Activated CD8-positive, alpha-beta T cell treated with anti-CD3 and anti-CD28 coated beads for 36 hours (primary cell): ENCODE results near the gene LIPI. TPM values are rescaled to one million over a fixed set of nuclear protein-coding genes. Genes with fewer than 3 reads are reported as not detected.

Source experiments
- ATAC-seq: fragments of 200-7000 bp; cut with Tn5 transposase; one replicate; pipeline ENCODE4 v1.10.0; 2021; ENCODE audit warnings: mild to moderate bottlenecking, moderate library complexity
- CTCF ChIA-PET: fragments of 350-600 bp; sonication (Branson Sonifier 250); formaldehyde crosslinking; loops from one replicate; lab custom pipeline; 2021; ENCODE audit warnings: antibody characterized with exemption; lab: Charles Lee
- POLR2A ChIA-PET: fragments of 350-600 bp; sonication (Branson Sonifier 250); formaldehyde crosslinking; loops from one replicate; lab custom pipeline; 2021; ENCODE audit warnings: antibody characterized with exemption; lab: Charles Lee
- DNase-seq: peaks from one replicate; pipeline ENCODE4 v3.0.0-alpha.2; 2020
- H3K27ac Mint-ChIP-seq: one replicate; pipeline ENCODE4 v1.8.0; 2021; ENCODE audit warnings: mild to moderate bottlenecking, mixed read lengths
- H3K27me3 Mint-ChIP-seq: one replicate; pipeline ENCODE4 v1.8.0; 2021; ENCODE audit warnings: mixed read lengths
- H3K36me3 Mint-ChIP-seq: one replicate; pipeline ENCODE4 v1.8.0; 2021; ENCODE audit warnings: low read depth, mixed read lengths
- H3K4me1 Mint-ChIP-seq: one replicate; pipeline ENCODE4 v1.8.0; 2021; ENCODE audit warnings: low read depth, mixed read lengths
- H3K4me3 Mint-ChIP-seq: one replicate; pipeline ENCODE4 v1.8.0; 2021; ENCODE audit warnings: mild to moderate bottlenecking, moderate library complexity, mixed read lengths
- H3K9me3 Mint-ChIP-seq: one replicate; pipeline ENCODE4 v1.8.0; 2021; ENCODE audit warnings: mixed read lengths
- intact Hi-C: fragments of 100-400 bp; cut with micrococcal nuclease; formaldehyde crosslinking; loops from one replicate; pipeline ENCODE4 v1.10.0; 2022
- total RNA-seq, 2 experiments: library from RNA; stranded (reverse); gene quantifications; one replicate each; pipeline ENCODE4 v1.2.3, GENCODE V29; 2021
- TF ChIP-seq, protein P1 (sequence below): fragments of 200-600 bp; IDR thresholded peaks from one replicate; pipeline ENCODE4 v1.8.0; 2022; ENCODE audit warnings: antibody characterized with exemption, mild to moderate bottlenecking

The LIPI gene
- total RNA-seq, 2 experiments from 2014 or later: not detected

DNA sequence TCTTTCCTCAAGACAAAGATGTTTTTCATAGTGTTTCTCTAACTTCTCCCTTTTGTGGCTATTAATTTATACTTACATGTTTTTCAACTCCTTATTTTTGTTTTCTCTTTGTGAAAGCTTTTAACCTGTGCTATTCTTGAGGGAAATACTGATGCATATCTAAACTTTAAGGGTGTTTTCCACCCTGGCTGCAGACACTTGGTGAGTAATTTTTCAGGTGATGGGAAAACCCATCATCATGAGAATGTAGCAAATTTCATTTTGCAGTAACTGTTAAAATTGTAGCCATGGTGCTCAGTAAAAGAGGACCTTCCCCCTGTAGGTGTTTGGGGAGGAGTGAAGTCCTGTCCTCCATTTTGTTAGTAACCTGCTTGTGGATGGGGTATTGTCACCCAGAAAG lies 124.2 kb downstream of the LIPI start:
- POLR2A ChIA-PET: no interaction called here
- Mint-ChIP-seq H3K4me3 (no peak overlapping the region), H3K27ac (peak overlapping the region; percentile 75)

DNA sequence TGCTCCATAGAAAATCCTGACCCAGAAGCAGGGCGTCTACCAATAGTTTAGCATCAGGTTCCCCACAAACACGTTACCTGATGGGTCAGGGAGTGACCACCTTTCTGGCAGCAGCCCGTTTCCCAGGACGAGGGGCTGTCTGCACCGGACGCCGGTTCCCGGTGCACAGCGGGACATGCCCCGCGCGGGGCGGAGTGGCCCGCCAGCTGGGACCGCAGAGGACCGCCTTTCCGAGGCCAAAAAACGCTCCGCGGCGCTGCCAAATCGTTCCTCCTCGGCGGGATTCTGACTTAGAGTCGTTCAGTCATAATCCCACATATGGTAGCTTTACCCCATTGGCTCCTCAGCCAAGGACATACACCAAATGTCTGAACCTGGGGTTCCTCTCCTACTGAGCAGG lies 126.1 kb downstream of the LIPI start:
- CTCF ChIA-PET: no interaction called here
- no peak overlapping the region for H3K27ac Mint-ChIP-seq
- POLR2A ChIA-PET: no interaction called here
- H3K4me3 Mint-ChIP-seq: no peak overlapping the region
- H3K4me1 Mint-ChIP-seq: peaks cover 12% of the 10 kb centered on the region
- TF ChIP-seq, protein P1, sequence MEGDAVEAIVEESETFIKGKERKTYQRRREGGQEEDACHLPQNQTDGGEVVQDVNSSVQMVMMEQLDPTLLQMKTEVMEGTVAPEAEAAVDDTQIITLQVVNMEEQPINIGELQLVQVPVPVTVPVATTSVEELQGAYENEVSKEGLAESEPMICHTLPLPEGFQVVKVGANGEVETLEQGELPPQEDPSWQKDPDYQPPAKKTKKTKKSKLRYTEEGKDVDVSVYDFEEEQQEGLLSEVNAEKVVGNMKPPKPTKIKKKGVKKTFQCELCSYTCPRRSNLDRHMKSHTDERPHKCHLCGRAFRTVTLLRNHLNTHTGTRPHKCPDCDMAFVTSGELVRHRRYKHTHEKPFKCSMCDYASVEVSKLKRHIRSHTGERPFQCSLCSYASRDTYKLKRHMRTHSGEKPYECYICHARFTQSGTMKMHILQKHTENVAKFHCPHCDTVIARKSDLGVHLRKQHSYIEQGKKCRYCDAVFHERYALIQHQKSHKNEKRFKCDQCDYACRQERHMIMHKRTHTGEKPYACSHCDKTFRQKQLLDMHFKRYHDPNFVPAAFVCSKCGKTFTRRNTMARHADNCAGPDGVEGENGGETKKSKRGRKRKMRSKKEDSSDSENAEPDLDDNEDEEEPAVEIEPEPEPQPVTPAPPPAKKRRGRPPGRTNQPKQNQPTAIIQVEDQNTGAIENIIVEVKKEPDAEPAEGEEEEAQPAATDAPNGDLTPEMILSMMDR: no peak
- no peak for ATAC-seq
- H3K27me3 Mint-ChIP-seq: no peaks in the 10 kb centered on the region
- intact Hi-C loops: no loop called here
- H3K9me3 Mint-ChIP-seq: peaks cover 3% of the 10 kb centered on the region
- peaks cover 4% of the 10 kb centered on the region for H3K36me3 Mint-ChIP-seq
- DNase-seq: no peak

More for the DNA sequence above, 124.2 kb downstream of the LIPI start:
- DNase-seq (no peak), ATAC-seq (peak; percentile 72)
- H3K4me1 Mint-ChIP-seq: peaks cover 18% of the 10 kb centered on the region
- CTCF ChIA-PET: no interaction called here
- TF ChIP-seq, protein P1: no peak
- intact Hi-C loops: no loop called here
- H3K27me3 Mint-ChIP-seq: no peaks in the 10 kb centered on the region
- peaks cover 9% of the 10 kb centered on the region for H3K36me3 Mint-ChIP-seq
- peaks cover 3% of the 10 kb centered on the region for H3K9me3 Mint-ChIP-seq

DNA sequence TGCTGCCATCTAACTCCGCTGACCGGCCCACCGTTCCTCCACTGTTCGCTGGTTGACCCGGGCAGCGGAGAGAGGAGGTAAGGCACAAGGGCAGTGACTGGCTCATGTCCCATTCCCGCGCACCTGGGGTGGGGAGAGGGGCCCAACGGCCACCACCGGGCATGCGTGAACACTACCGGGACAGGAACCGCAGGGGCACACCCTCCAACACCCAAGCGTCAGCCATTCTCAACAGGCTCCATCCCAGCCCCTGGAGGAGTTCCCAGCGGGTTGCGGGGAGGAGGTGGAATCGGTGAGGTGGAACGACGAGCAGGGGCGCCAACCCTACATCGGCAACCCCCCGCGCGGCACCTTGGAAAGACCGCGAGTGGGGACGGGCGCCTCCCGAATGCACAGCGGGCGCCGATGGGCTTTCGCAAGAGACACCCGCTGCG lies 126.7 kb downstream of the LIPI start:
- ATAC-seq (no peak), DNase-seq (no peak)
- Mint-ChIP-seq H3K27ac (no peak overlapping the region), H3K4me3 (no peak overlapping the region), H3K27me3 (no peaks in the 10 kb centered on the region), H3K9me3 (peaks cover 5% of the 10 kb centered on the region), H3K36me3 (peaks cover 4% of the 10 kb centered on the region), H3K4me1 (peaks cover 10% of the 10 kb centered on the region)
- ChIA-PET POLR2A (no interaction called here), CTCF (no interaction called here)
- TF ChIP-seq, protein P1: no peak
- intact Hi-C loops: no loop called here

DNA sequence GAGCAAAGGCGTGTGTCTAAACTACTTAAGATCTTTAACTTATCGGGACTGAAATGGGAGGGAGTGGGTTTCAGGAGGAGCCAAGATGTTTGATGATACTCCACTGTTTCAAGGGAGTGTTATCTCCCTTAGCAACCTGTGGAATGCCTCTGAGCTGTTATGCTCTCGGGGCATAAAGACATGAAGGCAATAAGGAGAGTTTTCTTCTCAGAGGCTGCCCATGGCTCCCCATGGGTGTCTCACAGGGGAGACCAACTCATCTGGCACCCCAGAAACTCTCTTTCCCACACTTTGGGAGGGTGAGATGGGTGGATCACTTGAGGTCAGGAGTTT lies 130.0 kb downstream of the LIPI start:
- Mint-ChIP-seq H3K27ac (no peak overlapping the region), H3K4me3 (no peak overlapping the region), H3K4me1 (no peaks in the 10 kb centered on the region), H3K27me3 (no peaks in the 10 kb centered on the region), H3K9me3 (peaks cover 22% of the 10 kb centered on the region), H3K36me3 (no peaks in the 10 kb centered on the region)
- POLR2A ChIA-PET: no interaction called here
- no peak for DNase-seq
- TF ChIP-seq, protein P1: no peak
- CTCF ChIA-PET: no interaction called here
- intact Hi-C loops: no loop called here
- ATAC-seq: no peak

DNA sequence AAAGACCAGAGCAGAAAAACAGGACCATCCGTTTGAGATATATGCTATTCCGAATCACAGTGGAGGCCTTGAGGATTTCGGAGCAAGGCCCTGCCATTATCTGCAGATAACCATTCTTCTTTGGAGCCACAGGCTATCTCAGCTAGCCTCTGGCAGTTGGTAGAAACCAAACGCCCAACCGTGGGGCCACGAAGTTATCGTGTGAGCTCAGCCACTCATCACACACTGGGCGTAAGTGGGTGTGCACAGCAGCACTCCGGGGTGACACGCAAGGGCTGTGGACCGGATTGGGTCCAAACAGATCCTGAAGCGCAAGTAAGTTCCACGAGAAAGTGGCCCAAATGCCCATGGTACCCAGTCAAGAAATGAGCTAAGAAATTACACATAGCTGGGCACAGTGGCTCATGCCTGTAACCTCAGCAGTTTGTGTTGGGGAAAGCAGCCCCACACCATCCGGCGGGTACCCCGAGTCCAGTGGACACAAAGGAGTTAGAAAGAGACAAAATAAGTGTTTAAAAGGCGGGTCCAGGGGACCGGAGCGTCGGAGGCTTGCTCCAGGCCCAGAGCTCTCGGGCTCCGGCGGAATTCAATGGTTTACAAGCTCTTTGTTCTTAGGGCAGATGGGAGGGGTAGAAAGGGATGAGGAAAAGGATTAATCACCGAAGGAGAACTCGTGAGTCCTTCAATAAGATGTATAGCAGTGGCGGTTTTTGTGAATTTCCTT lies 130.6 kb downstream of the LIPI start:
- H3K9me3 Mint-ChIP-seq: peaks cover 22% of the 10 kb centered on the region
- no peaks in the 10 kb centered on the region for H3K27me3 Mint-ChIP-seq
- H3K27ac Mint-ChIP-seq: no peak overlapping the region
- POLR2A ChIA-PET: no interaction called here
- no peaks in the 10 kb centered on the region for H3K4me1 Mint-ChIP-seq
- CTCF ChIA-PET: no interaction called here
- no peak overlapping the region for H3K4me3 Mint-ChIP-seq
- DNase-seq: no peak
- intact Hi-C loops: no loop called here
- TF ChIP-seq, protein P1: no peak
- ATAC-seq: no peak
- no peaks in the 10 kb centered on the region for H3K36me3 Mint-ChIP-seq
